Iris pigment epithelial cell (primary cell): ENCODE measurements around the gene MAGI1.
A peak's percentile ranks its signal among the peaks of the same experiment; 100 is the strongest.

Experiments
- DNase-seq: peaks from one replicate; pipeline ENCODE4 v3.0.0-alpha.2; 2011; ENCODE audit warnings: low read depth

The MAGI1 gene

DNA sequence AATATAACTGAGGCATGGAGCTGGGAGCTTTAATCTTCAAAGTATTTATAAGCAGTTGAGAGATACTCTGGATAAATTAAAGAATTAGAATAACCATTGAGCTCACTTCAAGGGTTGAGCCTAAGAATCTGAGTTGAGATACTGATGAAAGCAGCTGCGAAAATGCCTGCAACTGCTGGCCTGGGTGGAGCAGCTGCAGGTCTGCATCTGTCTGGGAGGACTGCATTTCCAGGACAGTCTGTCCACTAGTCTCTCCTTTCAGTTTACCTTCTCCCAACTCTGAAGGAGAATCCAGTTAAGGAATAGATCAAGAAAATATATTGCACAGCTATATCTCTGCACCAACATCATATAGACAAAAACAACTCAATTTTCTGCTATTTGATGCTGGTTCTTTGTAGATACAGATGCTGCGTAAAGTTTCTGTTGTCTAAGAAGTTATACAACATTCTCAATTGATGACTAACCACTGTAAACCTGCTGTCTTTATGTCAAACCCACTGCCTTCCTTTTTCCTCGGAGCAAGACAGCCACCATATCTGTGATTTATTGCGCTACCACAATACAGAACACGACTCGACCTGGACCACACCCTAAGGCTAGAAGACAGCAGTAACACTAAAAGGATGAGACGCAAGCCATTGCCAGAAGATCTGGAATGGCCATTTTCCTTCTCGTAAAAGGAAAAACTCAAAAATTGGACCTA is 245.1 kb downstream of the MAGI1 start:
- peak; percentile 18 for DNase-seq

GRCh38 chr3:65788461-65788860 is 250.3 kb downstream of the MAGI1 start:
- no peak for DNase-seq

- DNase-seq = no peak
Measured at GRCh38 chr3:65787827-65788226, 250.9 kb downstream of the MAGI1 start.

- DNase-seq = no peak
Measured at GRCh38 chr3:65787340-65787739, 251.4 kb downstream of the MAGI1 start.

- no peak for DNase-seq
Measured at GRCh38 chr3:65786890-65787289, 251.8 kb downstream of the MAGI1 start.

GRCh38 chr3:65785065-65785645 is 253.6 kb downstream of the MAGI1 start:
- peak; percentile 80 for DNase-seq

DNA sequence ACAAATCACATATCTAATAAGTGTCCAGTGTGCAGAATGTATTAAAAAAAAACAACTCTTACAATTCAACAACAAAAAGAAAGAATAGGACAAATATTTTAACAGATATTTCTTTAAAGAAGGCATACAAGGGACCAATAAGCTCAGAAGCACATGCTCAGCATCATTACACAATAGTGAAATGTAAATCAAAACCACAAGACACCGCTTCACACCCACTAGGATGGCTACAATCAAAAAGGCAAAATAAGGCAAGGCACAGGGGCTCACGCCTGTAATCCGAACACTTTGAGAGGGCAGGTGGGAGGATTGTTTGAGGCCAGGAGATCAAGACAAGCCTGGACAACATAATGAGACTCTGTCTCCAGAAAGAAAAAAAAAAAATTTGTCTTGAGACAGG is 255.6 kb downstream of the MAGI1 start:
- peak; percentile 42 for DNase-seq

DNA sequence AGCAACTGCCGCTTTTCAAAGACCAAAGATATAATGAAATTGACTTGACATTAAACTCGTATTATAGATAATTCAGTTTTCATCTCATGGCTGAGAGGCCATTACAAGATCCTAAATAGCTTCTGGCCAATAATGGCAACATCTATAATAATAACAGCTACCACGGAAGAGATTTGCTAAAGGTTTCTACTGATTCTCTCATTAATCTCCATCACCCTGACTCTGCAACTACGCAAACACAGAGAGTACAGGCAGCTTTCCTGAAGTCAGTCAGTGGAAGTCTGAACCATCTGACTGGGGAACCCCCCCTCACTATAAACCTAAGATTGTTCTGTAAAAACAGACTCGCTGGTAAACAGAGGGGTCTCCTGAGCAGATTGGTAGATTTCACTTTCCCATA is 257.1 kb downstream of the MAGI1 start:
- DNase-seq = no peak

- no peak for DNase-seq
Measured at GRCh38 chr3:65779390-65779789, 259.3 kb downstream of the MAGI1 start.

GRCh38 chr3:65778968-65779367 is 259.8 kb downstream of the MAGI1 start:
- peak; percentile 14 for DNase-seq

DNA sequence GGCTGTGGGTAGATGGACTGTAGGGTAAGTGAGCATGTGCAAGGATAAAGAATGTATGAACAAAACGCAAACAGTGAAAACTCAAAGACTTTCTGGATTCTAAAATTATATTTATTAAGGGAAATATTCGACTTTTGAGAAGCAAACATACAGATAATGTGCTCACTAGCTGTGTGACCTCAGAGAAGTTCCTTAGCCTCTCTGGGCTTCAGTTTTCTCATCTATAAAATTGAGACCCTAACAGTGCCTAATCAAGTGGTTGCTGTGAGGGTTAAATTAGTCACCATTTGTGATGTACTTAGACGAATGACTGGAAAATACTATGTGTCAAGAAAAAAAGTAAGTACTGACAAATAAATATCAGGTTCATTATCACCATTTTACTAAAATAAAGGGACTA is 261.7 kb downstream of the MAGI1 start:
- no peak for DNase-seq

GRCh38 chr3:65776494-65776893 is 262.2 kb downstream of the MAGI1 start:
- no peak for DNase-seq

GRCh38 chr3:65776081-65776480 is 262.6 kb downstream of the MAGI1 start:
- no peak for DNase-seq

DNA sequence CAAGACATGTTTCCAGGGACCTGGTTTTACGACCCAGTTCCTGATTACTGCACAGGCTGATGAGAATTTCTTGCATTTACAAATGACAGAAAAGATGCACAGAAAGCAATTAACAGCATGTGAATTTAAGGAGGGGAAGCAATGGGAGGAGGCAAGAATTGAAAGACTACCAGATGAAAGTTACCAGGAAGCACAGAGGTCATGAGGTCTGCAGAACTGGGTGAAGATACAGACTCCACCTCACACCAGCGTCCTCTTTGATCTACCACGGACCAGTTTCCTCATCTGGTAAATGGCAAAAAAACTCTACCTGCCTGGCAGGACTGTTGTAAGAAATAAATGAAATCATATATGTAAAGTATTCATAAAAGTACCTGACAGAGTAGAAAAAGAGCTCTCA is 266.0 kb downstream of the MAGI1 start:
- DNase-seq = no peak

GRCh38 chr3:65767551-65767950 is 271.2 kb downstream of the MAGI1 start:
- DNase-seq = no peak

- DNase-seq = no peak
Measured at GRCh38 chr3:65762235-65762580, 276.5 kb downstream of the MAGI1 start.

DNA sequence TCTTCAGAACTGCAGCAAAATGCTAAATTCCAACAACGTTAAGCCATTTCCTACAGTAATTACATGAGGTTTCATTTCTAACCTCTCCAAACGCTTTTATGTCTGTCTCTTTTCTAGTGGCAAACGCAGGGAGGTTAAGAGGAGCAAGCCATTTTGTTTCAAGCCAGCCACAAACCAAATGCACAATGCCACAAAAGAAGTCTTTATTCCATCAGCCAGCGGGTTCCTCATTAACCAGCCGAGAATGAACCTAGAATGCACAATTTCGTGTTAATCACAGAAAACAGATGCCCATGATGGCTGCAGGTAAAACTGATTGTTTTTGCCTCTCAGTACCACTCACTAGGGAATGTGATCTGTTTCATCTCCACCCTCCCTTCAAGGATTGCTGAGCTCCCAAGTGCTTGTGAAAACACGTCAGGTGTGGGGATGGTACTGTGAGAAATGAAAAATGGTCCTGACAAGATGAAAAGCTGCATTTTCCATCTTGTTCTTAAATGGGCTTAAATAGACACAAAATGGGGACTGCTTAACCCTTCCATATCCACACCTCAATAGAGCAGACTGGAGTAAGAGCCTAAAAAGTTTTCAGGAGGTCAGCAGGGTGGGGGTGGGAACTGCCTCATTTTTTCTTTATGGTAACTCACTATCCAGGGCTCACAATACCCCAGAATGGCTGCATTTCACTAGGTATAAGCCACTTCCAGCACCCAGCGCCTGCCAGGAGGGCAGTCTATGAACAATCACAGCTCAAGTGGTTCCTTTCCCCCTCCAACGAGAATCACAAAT is 277.1 kb downstream of the MAGI1 start:
- DNase-seq = no peak

DNA sequence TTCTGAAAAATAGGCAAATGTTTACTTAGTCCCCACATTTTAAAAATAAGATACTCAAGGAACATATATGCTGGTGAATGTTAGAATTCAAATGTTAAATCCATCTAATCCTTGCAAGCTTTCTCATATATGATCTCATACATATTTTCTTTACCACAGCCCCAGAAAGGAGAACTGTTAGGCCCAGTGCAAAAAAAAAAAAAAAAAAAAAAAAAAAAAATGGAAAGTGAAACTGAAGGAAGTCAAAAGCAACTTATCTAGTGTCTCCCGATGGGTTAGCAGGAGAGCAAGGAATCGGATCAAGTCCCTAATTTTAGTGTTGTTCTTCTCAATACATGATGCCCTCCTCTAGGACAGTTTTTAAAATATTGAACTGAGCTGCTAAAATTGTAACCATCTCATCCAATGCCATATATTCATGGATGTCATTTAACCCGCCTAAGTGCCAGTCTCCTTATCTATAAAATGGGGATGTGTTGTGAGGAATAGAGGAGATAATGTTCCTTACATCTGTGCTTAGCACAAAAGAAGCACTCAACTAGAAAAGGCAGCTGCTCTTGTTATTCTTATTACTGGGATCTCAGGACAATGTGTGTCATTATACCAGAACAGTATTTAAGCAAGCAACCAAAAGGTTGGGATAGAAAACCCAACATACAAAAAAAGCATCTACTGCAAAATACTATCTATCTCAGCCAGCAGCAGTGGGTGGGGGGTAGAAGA is 279.7 kb downstream of the MAGI1 start:
- peak; percentile 29 for DNase-seq

DNA sequence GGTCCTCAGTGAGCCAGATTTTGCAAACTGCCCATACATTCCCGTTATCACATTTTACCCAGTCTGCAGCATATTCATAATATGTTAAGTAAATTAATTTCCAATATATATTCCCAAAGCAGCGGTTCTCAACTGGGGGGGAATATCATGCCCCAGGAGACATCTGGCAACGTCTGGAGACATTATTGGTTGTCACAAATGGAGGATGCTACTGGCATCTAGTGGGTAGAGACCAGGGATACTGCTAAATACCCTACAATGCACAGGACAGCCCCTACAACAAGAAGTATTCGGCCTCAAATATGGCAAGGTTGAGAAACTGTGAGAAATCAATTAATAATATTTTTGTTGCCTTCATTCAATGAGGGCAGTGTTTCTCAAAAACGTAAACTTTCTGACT is 280.3 kb downstream of the MAGI1 start:
- no peak for DNase-seq

GRCh38 chr3:65752636-65753035 is 286.1 kb downstream of the MAGI1 start:
- DNase-seq = no peak

GRCh38 chr3:65751123-65751700 is 287.5 kb downstream of the MAGI1 start:
- peak; percentile 36 for DNase-seq

- DNase-seq = no peak
Measured at GRCh38 chr3:65749066-65749465, 289.7 kb downstream of the MAGI1 start.
